HL-60/S4 (cell line): ENCODE results near the gene TPRG1L.

Source experiments
- in situ Hi-C: fragments of 300-500 bp; cut with MboI; formaldehyde crosslinking; loops from 2 replicates; pipeline ENCODE4 v1.14.3; 2022; ENCODE audit warnings: low sequenced_read_pairs

TPRG1L gene

DNA sequence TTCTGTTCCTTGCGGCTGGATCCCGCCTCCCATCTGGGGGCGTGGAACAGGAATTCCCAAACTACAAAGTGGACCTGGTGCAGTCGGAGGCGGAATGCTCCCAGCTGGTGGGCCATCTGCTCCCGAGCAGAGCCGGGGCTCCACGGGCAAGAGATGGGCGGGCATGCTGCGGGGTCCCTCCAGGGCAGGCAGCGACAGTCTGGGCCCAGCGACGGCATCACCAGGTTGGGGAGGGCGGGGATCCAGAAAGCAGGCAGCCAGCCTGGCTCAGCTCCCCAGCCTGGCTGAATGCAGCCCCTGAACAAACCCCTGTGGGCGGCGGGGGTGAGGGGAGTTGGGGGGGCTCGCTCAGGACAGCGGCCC is 17.1 kb upstream of the TPRG1L start:
- in situ Hi-C loops, result no loop called here

DNA sequence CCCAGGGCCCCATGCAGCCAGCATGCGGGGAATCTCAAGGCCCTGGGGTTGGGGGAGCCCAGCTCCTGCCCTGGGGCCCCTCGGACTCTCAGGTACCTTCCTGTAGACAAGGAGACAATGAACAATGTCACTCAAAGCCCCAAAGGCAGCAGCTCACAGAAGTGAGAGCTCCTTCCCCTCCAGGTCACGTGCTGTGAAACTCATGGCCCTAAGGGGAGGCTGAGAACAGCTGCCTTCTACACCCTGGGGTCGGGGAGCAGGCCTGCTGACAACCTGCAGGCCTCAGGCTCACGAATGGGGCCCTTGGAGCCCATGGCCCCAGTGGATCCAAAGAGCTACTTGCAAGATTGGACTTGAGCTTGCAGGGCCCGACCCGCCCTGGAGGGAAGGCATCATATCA is 16.7 kb upstream of the TPRG1L start:
- in situ Hi-C loops, result no loop called here

DNA sequence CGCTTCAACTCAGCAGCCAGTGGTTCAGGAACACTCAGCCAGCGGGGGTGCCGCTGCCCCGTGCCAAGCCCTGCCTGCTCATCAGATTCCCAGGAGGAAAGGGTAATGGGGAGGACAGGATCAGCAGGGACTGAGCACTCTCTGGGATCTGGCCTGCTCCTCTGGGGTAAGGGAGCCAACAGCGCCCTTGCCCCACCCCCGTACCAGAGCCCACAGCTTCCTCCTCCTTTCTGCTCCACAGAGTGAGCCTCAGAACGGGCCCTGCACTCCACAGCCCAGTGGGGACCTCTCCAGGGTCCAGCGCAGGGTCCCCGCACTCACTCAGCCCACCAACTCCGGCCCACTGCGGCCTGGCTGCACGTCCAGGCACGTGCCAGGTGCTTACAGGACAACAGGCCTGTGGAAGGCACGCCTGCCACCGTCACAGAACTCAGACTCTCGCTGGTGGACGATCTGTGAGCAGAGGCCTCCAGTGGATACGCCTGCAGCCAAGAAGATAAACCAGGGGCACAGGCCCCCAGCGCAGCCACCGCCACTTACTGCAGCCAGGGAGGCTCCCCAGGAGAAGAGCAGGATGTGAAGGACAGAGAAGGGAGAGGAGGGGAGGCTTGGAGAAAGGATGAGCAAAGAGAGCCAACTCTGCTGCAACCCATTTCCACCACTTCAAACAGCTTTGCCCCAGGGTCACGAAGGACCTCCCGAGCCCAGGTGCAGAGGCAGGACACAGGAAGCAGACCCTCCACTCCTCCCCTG is 15.6 kb upstream of the TPRG1L start:
- in situ Hi-C loops, result no loop called here

DNA sequence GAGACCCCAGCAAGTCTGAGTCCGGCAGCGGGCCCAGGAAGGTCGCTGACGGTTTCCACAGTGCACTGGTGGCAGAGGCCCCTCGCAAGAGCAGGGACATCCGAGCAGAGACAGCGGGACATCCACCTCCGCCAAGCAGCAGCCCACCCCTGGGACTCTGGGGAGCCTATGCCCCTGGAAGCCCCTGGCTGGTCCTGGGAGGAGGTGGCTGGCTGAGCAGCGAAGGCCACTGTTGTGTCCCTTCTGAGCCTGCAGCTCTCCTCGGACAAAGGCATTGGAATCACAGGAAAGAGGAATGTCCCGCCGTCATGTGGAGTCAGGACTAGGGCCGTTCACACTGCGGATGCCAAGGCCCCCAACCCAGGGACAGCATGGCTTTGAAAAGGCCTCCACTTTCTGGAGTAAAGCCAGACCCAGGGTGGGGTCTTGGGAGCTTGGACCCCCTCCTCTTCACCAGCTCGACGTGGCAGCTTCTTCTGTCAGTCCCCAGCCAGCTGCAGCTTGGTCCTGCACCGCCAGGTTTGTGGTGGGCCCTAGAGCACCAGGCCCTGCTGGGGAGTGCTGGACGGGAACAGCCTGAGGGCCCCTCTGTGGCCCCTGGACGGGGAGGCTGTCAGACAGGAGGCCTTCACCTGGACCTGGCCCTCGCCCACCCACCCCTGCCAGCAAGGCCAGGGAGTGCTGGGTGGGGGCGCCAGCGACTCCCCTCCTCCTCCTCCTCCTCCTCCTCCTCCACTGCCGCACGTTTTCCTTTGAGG is 14.9 kb upstream of the TPRG1L start:
- in situ Hi-C loops, result no loop called here

DNA sequence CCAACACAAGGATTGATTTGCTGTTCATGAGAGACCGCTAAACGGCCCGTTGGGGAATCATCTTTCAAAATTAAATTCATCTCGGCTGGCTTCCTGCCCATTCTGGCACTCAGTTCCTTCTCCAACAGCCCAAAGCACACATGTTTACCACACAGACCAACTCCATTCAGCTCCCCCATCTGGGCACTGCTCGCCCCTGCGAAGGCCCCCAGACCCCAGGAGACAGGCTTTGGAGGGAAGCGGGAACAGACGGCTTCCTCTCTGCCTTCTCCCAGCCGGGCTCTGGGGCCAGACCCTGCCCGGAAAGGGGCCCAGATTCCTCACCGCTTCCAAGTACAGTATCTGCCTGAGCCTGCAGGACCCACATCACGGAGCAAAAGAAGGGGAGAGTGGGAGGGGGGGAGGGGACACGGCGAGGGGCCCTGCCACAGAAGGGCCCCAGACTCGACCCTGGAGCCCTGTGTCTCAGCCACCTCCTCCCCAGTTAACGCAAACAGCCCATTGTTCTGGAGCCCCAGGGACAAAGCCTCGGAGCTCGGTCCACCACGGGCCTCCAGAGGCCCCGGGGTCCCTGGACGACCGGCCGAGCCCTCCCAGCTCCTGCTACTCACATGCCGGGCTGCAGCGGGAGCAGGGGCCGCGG is 14.2 kb upstream of the TPRG1L start:
- in situ Hi-C loops, result no loop called here

DNA sequence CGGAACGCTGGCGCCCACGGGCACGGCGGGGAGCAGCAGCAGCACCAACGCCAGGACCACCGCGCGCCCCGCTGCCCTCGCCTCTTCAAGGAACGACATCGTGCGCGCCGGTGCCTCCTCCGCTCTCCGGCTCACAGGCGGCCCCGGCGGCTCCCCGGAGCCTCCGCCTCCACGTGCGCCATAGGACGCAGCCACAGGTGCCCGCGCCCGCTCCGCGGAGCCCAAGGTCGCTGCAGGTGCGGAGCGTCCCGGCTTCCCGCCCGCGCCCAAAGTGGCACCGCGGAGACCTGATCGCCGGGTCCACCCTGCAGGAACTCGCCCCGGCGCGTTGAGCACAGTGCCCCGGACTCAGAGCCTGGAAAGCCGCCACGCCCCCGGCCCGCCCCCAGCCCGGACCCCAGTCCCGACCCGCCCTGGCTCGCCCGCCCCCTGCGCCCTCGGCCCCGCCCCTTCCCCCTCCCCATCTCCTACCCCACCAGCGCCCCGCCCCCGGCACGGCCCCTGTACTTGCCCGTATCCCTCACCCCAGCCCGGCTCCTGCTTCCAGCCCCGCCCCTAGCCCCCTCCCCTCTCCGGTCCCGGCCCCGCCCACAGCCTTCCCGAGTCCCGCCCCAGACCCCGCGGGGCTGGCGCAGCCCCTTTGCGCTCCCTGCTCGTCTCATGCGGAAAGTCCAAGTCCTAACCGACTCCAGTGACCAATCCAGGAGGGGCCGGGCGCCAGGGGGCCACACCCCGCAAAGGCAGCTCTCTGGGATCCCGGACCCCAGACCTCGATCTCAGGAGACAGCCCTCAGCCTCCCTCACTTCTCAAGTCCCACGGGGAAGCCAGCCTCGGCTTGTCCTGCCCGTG is 13.4 kb upstream of the TPRG1L start, which contains the start of gene MEGF6:
Gene MEGF6, minus strand, starts transcription at position 339 of the 850 bp plus-strand sequence. Its CDS starts 240 bp downstream, at position 99.
- in situ Hi-C loops, result no loop called here

DNA sequence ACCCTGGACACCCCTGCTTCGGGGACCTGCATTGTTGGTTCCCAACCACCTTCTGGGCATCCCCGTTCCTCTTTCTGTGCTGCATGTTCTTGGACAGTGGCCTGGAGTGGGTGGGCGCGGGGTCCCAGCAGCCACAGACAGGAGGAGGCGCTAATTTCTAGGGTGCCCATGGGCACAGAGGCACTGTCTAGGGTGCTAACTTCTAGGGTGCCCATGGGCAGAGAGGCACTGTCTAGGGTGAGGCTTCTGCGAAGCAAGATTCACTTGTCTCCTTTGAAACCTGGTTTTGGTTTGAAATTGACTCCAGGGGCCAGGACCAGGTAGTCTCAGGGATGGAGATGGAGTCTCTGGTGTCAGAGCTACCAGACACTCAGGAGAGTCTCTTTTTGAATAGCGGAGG is 12.7 kb upstream of the TPRG1L start:
- in situ Hi-C loops, result no loop called here

DNA sequence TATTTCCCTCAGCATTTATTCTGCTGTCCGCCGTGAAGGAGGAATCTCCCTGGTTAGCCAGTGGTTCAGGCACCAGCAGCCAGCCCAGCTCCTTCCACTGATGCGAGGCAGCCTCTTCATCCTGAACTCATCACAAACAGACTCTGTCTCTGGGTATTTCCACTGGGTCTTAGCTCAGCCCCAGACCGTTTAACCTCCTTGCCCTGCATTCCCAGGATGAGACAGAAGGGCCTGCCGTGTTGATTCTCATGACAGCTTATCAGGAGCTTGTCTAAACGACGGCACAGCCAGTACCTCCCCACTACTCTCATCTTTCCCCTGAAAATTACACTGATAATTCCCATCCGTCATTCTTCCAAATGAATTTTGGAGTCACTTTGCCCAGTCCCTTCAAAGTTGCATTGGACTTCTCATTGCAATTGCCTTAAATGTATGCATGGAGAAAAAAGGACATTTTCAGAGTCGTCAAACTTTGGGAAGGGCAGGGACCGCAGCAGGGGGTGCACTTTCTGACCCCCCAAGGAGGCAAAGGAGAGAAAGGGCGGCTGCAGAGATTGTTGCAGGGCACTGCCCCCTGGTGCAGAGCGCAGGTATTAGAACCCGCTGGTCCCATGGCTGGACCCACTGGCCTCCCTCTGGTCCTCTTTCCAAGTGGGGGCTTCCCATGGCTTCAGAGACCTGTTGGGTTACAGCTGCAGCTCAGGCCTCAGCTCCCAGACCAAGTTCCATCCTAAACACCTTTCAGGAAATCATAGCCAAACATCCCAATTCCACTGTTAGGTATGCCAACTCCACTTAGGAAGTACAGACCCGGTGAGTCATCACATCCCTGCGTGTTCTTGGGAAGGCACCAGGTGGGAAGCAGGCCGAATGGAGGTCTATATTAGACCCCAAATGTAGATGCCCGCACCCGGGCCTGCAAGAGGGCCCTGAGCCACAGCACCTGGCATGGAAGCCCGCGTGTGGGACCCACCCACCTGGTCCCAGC is 9.8 kb upstream of the TPRG1L start:
- in situ Hi-C loops, result no loop called here

DNA sequence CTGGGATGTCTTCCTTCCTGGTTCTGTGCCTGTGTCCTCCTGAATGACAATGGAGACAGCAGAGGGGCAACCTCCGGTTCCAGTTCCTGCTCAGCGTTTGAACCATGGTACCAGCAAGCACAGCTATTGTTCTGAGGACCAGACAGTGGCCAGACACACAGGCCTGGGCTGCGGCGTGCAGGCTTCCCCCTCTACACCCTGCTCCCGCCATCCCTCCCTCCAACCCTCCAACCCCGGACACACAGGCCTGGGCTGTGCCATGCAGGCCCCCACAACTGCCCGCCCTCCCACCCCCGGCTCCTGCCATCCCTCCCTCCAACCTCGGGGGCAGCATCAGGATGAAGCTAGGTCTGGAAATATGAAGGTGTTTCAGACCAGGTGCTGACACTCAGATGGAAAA is 8.0 kb upstream of the TPRG1L start:
- in situ Hi-C loops, result no loop called here

DNA sequence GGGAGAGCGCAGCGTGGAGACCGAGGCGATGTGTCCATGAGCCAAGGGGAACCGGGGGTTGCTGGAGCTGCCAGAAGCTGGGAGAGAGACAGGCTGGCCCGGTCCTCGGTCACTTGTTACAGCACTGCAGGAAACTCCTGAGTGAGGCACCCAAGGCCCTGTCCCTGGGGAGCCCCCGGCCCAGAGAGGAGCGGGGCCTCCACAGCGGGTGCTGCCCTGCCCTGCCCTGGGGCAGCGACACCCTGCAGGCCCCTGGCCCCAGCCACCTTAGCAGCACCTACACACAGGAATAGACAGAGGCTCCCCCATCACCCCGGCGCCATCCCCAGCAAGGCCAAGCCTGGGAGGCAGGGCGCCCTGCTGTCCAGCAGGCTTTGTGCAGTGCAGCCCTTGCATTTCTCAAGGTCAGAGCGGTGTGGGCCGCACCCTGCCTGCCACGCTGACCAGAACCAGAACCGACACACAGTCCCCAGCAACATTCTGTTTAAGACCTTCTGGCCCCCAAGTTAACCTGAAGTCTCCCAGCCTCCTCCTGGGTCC is 6.9 kb upstream of the TPRG1L start:
- in situ Hi-C loops, result no loop called here

DNA sequence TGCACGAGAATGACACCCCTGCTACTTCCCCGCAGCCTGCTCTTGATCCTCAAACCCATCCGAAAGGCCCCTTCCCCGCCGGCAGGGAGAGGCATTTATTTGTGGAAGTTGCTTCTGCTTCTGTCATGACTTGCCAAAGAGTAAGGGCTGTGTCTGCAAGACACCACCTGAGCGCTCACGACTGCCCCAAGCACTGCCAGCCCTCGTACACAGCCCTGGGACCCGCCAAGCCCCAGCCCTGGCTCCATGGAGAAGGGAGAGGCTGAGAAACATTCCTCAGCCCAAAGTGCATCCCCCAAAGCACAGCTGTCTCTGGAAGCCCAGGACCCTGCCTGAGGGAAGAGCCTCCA is 6.3 kb upstream of the TPRG1L start:
- in situ Hi-C loops, result no loop called here

DNA sequence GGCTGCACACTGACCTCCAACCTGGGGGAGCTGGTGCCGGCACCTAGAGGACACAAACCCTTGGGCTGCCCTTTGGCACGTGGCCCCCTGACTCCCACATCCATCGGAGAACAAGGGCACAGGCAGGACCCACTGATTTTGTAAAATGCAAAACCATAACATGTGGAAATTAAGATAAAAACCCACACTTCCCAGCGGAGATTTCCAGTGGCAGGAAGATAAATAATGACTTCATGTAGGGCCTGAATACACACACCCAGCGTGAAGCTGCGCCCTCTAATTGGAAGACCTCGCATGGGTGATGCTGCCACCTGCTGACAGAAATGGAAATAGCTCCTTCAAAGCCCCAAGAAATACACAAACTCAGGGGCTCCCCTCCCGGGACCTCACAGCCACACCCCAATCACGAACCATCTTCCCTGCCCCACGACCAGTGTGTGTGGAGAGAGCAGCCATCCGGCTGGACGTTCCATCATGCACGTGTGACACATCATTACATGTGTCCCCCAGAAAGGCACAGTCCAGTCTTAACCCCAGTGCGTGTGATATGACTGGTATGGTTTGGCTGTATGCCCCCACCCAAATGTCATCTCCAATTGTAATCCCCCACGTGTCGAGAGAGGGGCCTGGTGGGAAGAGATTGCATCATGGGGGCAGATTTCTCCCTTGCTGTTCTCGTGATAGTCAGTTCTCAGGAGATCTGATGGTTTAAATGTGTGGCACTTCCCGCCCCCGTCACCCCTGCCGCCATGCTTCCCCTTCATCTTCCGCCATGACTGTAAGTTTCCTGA is 5.7 kb upstream of the TPRG1L start:
- in situ Hi-C loops, result no loop called here

DNA sequence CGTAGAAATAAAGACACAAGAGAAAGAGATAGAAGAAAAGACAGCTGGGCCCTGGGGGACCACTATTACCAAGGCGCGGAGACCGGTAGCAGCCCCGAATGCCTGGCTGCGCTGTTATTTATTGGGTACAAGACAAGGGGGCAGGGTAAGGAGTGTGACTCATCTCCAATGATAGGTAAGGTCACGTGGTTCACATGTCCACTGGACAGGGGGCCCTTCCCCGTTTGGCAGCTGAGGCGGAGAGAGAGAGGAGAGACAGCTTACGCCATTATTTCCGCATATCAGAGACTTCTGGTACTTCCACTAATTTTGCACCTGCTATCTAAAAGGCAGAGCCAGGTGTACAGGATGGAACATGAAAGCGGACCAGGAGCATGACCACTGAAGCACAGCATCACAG is 4.1 kb upstream of the TPRG1L start:
- in situ Hi-C loops, result loop anchor here (10.0 kb wide), 1 partner anchor 136 kb away; no protein-coding TSS in a partner anchor

DNA sequence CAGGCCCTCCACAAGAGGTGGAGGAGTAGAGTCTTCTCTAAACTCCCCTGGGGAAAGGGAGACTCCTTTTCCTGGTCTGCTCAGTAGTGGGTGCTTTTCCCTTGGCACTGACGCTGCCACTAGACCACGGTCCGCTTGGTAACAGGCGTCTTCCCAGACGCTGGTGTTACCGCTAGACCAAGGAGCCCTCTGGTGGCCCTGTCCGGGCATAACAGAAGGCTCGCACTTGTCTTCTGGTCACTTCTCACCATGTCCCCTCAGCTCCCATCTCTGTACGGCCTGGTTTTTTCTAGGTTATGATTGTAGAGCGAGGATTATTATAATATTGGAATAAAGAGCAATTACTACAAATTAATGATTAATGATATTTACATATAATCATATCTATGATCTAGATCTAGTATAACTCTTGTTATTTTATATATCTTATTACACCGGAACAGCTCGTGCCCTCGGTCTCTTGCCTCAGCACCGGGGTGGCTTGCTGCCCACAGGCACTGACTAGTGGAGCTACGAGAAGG is 3.6 kb upstream of the TPRG1L start:
- in situ Hi-C loops, result loop anchor here (10.0 kb wide), 1 partner anchor 136 kb away; no protein-coding TSS in a partner anchor

DNA sequence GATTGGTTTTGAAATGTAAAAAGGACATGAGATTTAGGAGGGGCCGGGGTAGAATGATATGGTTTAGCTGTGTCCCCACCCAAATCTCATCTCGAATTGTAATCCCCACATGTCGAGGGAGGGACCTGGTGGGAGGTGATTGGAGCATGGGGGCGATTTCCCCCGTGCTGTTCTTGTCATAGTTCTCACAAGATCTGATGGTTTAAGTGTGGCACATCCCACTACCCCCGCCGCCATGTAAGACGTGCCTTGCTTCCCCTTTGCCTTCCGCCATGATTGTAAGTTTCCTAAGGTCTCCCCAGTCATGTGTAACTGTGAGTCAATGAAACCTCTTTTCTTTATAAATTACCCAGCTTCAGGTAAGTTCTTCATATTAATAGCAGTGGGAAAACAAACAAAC is 2.7 kb upstream of the TPRG1L start:
- in situ Hi-C loops, result loop anchor here (10.0 kb wide), 1 partner anchor 137 kb away; no protein-coding TSS in a partner anchor

DNA sequence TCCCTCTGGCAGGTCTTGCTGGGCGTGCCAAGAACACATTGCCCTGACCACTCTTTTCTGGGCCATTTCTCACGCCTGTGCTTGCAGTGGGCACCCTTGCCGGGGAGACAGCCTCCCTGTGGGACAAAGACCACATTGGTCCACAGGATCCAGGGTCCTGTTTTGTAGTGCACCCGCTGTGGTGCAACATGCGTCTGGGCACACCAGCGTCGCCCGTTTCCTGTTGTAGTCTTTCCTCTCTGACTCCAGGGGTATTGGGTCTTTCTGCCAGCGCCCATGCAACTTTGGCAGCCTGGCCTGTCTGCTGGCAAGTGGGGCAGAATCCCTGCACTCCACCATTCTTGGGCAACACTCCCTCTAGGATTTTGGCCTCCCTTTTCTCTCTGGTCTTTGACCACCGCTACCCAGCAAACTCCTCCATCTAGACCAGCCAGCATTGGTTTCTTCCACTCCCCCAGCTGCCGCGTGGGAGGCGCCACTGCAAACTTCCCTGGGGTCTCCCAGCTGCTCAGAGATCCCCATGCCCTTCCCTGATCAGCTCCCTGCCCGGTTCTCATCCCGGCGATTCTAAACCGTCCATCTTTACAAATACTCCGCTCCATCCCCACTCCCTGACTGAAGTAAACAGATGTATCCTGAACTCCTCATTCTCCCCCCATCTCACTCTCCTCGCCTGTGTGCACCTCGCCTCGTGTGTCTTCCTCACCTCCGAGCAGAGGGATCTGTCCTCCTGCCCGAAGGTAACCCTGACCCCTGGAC is 1.2 kb upstream of the TPRG1L start:
- in situ Hi-C loops, result loop anchor here (10.0 kb wide), 1 partner anchor 139 kb away; no protein-coding TSS in a partner anchor

DNA sequence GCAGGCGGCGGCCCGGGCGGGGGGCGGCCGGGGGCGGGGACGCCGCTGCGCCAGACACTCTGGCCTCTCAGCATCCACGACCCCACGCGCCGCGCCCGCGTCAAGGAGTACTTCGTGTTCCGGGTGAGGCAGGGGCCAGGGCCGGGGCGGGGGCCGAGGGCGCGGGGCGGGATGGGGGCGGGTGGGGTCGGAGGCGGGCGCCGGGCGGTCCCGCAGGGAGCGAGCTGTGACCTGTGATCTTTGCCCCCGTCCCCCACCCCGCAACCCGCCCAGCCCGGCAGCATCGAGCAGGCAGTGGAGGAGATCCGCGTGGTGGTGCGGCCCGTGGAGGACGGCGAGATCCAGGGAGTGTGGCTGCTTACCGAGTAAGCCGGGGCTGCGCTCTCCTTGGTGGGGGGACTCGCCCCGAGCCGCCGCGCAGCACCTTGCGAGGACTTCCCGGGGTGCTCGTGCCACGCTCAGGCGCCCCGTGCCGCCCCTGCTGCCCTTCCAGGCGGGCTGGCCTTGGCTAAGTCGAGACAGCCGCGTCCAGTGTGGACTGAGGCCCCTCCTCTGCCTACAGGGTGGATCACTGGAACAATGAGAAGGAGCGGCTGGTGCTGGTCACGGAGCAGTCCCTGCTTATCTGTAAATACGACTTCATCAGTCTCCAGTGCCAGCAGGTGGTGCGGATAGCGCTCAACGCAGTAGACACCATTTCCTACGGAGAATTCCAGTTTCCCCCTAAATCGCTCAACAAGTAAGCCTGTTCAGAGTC is 514 bp downstream of the TPRG1L start:
- in situ Hi-C loops, result loop anchor here (10.0 kb wide), 1 partner anchor 141 kb away; no protein-coding TSS in a partner anchor
